GM21576 (cell line): ENCODE measurements around the gene PPP3CA.
A peak's percentile ranks its signal among the peaks of the same experiment; 100 is the strongest.

Source experiments
- ATAC-seq: cut with Tn5 transposase; IDR thresholded peaks from one replicate; pipeline ENCODE4 v1.9.1; 2021; ENCODE audit warnings: mild to moderate bottlenecking, moderate library complexity; ENCODE audit not compliant: unreplicated experiment

PPP3CA gene

GRCh38 chr4:101289306-101289705 is 58.0 kb downstream of the PPP3CA start:
- ATAC-seq, result no peak

GRCh38 chr4:101288365-101289145 is 58.8 kb downstream of the PPP3CA start:
- no peak for ATAC-seq

- no peak for ATAC-seq
These were observed 60.0 kb downstream of the PPP3CA start for GRCh38 chr4:101287324-101287723.

GRCh38 chr4:101286663-101287062 is 60.7 kb downstream of the PPP3CA start:
- no peak for ATAC-seq

- ATAC-seq, result no peak
These were observed 61.3 kb downstream of the PPP3CA start for GRCh38 chr4:101285985-101286384.

- ATAC-seq, result no peak
These were observed 62.8 kb downstream of the PPP3CA start for GRCh38 chr4:101284546-101284945.

- ATAC-seq, result no peak
These were observed 63.9 kb downstream of the PPP3CA start for GRCh38 chr4:101283434-101283833.

- ATAC-seq, result peak; percentile 43
These were observed 65.1 kb downstream of the PPP3CA start for GRCh38 chr4:101282076-101282844.

GRCh38 chr4:101280866-101281600 is 66.3 kb downstream of the PPP3CA start:
- no peak for ATAC-seq

GRCh38 chr4:101279377-101279871 is 67.9 kb downstream of the PPP3CA start:
- peak; percentile 73 for ATAC-seq

- ATAC-seq, result no peak
These were observed 69.7 kb downstream of the PPP3CA start for GRCh38 chr4:101277671-101278070.

- ATAC-seq, result no peak
These were observed 70.7 kb downstream of the PPP3CA start for GRCh38 chr4:101276661-101277060.

GRCh38 chr4:101274888-101275752 is 72.2 kb downstream of the PPP3CA start:
- no peak for ATAC-seq

GRCh38 chr4:101271516-101271915 is 75.8 kb downstream of the PPP3CA start:
- no peak for ATAC-seq

- ATAC-seq, result no peak
These were observed 77.6 kb downstream of the PPP3CA start for GRCh38 chr4:101269682-101270081.

GRCh38 chr4:101265816-101266172 is 81.5 kb downstream of the PPP3CA start:
- ATAC-seq, result no peak

- no peak for ATAC-seq
These were observed 82.1 kb downstream of the PPP3CA start for GRCh38 chr4:101264993-101265815.

- ATAC-seq, result no peak
These were observed 82.8 kb downstream of the PPP3CA start for GRCh38 chr4:101264512-101264911.

GRCh38 chr4:101262683-101263082 is 84.6 kb downstream of the PPP3CA start:
- ATAC-seq, result peak; percentile 61

GRCh38 chr4:101259876-101260275 is 87.5 kb downstream of the PPP3CA start:
- ATAC-seq, result peak; percentile 89
